Vagina (tissue), 2 donors: ENCODE results near the gene KRT86. TPM values are rescaled to one million over a fixed set of nuclear protein-coding genes. Genes with fewer than 3 reads are reported as not detected.

Experiments used
- DNase-seq, 2 donors: peaks; one replicate each; pipeline ENCODE4 v3.0.0-alpha.2; 2017; ENCODE audit errors: extremely low spot score in 2 of 2
- H3K27ac ChIP-seq: fragments of 200-600 bp; sonication (generic); one replicate; pipeline ENCODE4 v1.5.1; 2019
- H3K27me3 ChIP-seq: fragments of 200-600 bp; sonication (generic); one replicate; pipeline ENCODE4 v1.5.1; 2019
- H3K36me3 ChIP-seq, 2 donors: fragments of 200-600 bp; sonication (generic); one replicate each; pipeline ENCODE4 v1.5.1; 2017 to 2019
- H3K4me1 ChIP-seq: fragments of 200-600 bp; sonication (generic); one replicate; pipeline ENCODE4 v1.5.1; 2019
- H3K4me3 ChIP-seq, 2 donors: fragments of 200-600 bp; sonication (generic); 1 replicate in 1 of 2; 2 replicates in 1 of 2; pipeline ENCODE4 v1.5.1; 2016 to 2019
- H3K9me3 ChIP-seq: fragments of 200-600 bp; sonication (generic); one replicate; pipeline ENCODE4 v1.5.1; 2019
- CTCF ChIP-seq, 3 experiments: fragments of 450-650 bp in 2 of 3; fragments of 200-600 bp in 1 of 3; sonication (generic) in 1 of 3; IDR thresholded peaks; one replicate each; pipeline ENCODE4 v1.5.1; 2017 to 2019; ENCODE audit warnings: antibody characterized with exemption in 3 of 3, mild to moderate bottlenecking in 2 of 3, moderate library complexity in 2 of 3
- POLR2A ChIP-seq, 2 donors: fragments of 450-650 bp; IDR thresholded peaks; one replicate each; pipeline ENCODE4 v1.6.1; 2017; ENCODE audit warnings: antibody characterized with exemption in 2 of 2, mild to moderate bottlenecking in 2 of 2, moderate library complexity in 2 of 2
- POLR2AphosphoS5 ChIP-seq, 2 donors: sonication (generic); formaldehyde crosslinking; IDR thresholded peaks; one replicate each; pipeline ENCODE4 v1.9.0; 2017; ENCODE audit warnings: antibody characterized with exemption in 2 of 2, mild to moderate bottlenecking in 2 of 2, low read depth in 1 of 2; ENCODE audit not compliant: insufficient read depth in 1 of 2
- intact Hi-C: fragments of 100-400 bp; cut with DNase I; formaldehyde crosslinking; loops from one replicate; pipeline ENCODE4 v1.15.1; 2023
- total RNA-seq: library from RNA; depleted of rRNA; stranded (reverse); fragments of >200 nt; gene quantifications from one replicate; pipeline ENCODE4 v1.2.3, GENCODE V29; 2016

KRT86 gene
- total RNA-seq, 1 donor from 2014 or later, result not detected

- DNase-seq, result no peak
- intact Hi-C loops, result no loop called here
- Histone ChIP-seq H3K27ac (no peak overlapping the region), H3K27me3 (no peaks in the 10 kb centered on the region), H3K4me1 (no peaks in the 10 kb centered on the region), H3K36me3 (no peaks in the 10 kb centered on the region), H3K4me3 (no peak overlapping the region), H3K9me3 (no peaks in the 10 kb centered on the region)
- TF ChIP-seq CTCF (IDR thresholded peaks at IDR 0.05), result no peak
- TF ChIP-seq POLR2A (IDR thresholded peaks at IDR 0.05), result no peak
- TF ChIP-seq POLR2AphosphoS5 (IDR thresholded peaks at IDR 0.05; ENCODE audit: insufficient read depth in 1 of 2, low read depth in 1 of 2), result no peak
Measured at GRCh38 chr12:52350786-52351185, 76.3 kb downstream of the KRT86 start.

DNA sequence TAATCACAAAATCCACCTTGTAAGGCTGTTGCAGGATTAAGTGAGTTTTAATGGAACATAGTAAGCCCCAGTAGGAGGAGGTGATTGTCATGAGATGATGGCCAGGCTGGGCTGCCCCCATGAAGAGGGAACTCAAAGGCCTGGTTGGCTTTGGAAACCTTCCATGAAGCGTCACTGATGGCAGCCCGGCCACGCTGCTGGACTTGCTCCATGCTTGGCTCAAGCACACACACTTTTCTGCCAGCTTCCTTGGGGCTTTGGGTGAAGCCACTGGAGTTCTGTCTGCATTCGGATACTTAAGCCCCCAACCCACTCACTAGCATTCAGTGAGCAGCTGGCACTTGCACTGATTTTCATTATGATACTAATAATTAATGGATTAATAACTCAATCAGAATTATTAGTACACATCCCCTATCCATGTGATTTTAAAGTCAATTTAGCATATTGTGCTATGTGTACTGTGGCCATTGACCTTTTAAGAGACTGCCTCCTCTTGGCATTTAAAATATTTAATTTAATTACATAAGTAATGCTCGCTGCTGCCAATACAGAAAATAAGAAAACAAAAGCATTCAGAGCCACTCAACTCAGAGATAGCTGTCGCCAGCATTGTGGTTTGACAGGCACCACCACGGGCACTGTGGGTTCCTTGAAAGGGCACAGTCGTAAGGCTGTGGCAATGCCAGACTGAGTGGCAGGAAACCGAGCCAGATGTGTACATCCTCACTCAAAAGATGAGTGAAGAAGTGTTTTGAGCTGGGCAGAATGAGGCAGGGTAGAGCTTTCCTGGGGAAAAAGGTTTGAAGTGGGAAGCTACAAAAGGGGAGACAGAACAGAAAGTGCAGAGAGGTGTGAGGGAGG, 77.0 kb downstream of the KRT86 start:
- Histone ChIP-seq H3K9me3 (no peaks in the 10 kb centered on the region), H3K4me1 (no peaks in the 10 kb centered on the region), H3K36me3 (no peaks in the 10 kb centered on the region), H3K27ac (no peak overlapping the region), H3K4me3 (no peak overlapping the region), H3K27me3 (no peaks in the 10 kb centered on the region)
- TF ChIP-seq POLR2A (IDR thresholded peaks at IDR 0.05) (no peak), POLR2AphosphoS5 (IDR thresholded peaks at IDR 0.05; ENCODE audit: insufficient read depth in 1 of 2, low read depth in 1 of 2) (no peak), CTCF (IDR thresholded peaks at IDR 0.05) (no peak)
- intact Hi-C loops, result no loop called here
- no peak for DNase-seq

- Histone ChIP-seq H3K4me3 (no peak overlapping the region), H3K27me3 (no peaks in the 10 kb centered on the region), H3K36me3 (no peaks in the 10 kb centered on the region), H3K27ac (no peak overlapping the region), H3K4me1 (no peaks in the 10 kb centered on the region), H3K9me3 (no peaks in the 10 kb centered on the region)
- intact Hi-C loops, result no loop called here
- DNase-seq, result no peak
- TF ChIP-seq POLR2A (IDR thresholded peaks at IDR 0.05) (no peak), CTCF (IDR thresholded peaks at IDR 0.05) (no peak), POLR2AphosphoS5 (IDR thresholded peaks at IDR 0.05; ENCODE audit: insufficient read depth in 1 of 2, low read depth in 1 of 2) (no peak)
Measured at GRCh38 chr12:52352951-52353350, 78.5 kb downstream of the KRT86 start.

GRCh38 chr12:52353766-52354165, 79.3 kb downstream of the KRT86 start:
- no peak for TF ChIP-seq POLR2AphosphoS5 (IDR thresholded peaks at IDR 0.05; ENCODE audit: insufficient read depth in 1 of 2, low read depth in 1 of 2)
- no peak for TF ChIP-seq POLR2A (IDR thresholded peaks at IDR 0.05)
- TF ChIP-seq CTCF (IDR thresholded peaks at IDR 0.05), result no peak
- Histone ChIP-seq H3K36me3 (no peaks in the 10 kb centered on the region), H3K4me3 (no peak overlapping the region), H3K9me3 (no peaks in the 10 kb centered on the region), H3K27me3 (no peaks in the 10 kb centered on the region), H3K4me1 (no peaks in the 10 kb centered on the region), H3K27ac (no peak overlapping the region)
- intact Hi-C loops, result no loop called here
- no peak for DNase-seq

GRCh38 chr12:52354200-52354599, 79.8 kb downstream of the KRT86 start:
- no peaks in the 10 kb centered on the region for H3K9me3 ChIP-seq
- H3K27me3 ChIP-seq, result no peaks in the 10 kb centered on the region
- TF ChIP-seq POLR2AphosphoS5 (IDR thresholded peaks at IDR 0.05; ENCODE audit: insufficient read depth in 1 of 2, low read depth in 1 of 2) (no peak), CTCF (IDR thresholded peaks at IDR 0.05) (no peak), POLR2A (IDR thresholded peaks at IDR 0.05) (no peak)
- DNase-seq, result no peak
- H3K4me1 ChIP-seq, result no peaks in the 10 kb centered on the region
- H3K27ac ChIP-seq, result no peak overlapping the region
- intact Hi-C loops, result no loop called here
- H3K36me3 ChIP-seq, result no peaks in the 10 kb centered on the region
- H3K4me3 ChIP-seq, result no peak overlapping the region
